ENCODE results near the gene ZBBX.

Gene ZBBX

DNA sequence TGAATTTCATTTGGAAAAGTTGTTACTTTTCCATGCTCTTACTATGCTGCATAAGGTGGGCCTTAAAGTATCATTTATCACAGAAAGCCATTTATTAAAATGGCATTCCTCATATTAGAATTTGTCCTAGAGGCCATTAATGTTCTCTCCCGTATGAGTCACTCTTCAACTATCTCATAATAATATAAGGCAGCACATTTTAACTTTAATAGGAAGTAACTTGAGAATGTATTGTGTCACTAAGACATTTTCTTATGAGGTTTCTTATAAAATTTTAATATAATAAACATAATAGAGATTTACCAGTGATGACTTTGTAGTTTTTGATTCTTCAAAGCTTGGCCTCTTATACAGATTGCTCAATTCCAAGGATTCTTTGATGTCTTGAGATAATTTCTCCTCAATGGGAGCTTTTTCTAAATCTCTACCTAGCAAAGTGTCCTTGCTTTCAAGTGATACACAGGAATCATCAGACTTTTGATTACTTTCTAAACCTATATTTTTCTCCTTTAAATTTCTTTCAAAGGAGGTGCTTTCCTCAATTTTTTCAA, 74.7 kb downstream of the ZBBX start:
- no peak for DNase-seq (ENCODE audit: low spot score)

DNA sequence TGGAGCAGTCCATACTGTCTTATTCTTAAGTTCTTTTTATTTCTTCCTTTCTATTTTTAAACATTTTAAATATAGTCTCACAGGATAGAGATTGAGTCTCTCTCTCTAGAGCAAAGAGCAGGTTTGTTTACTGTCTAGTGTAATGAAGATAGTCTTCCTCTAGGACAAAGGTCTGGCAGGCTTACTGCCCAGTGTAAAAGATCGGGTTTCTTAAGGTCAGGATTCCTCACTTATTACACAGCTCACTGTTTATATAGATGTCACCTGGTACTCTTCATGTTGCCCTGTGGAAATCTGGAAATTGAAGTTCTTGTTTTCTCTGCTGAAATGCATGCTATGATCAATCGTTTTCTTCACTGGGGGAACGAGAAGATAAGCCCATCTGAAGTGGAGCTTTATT, 76.0 kb downstream of the ZBBX start:
- no peak for DNase-seq (ENCODE audit: low spot score)

DNA sequence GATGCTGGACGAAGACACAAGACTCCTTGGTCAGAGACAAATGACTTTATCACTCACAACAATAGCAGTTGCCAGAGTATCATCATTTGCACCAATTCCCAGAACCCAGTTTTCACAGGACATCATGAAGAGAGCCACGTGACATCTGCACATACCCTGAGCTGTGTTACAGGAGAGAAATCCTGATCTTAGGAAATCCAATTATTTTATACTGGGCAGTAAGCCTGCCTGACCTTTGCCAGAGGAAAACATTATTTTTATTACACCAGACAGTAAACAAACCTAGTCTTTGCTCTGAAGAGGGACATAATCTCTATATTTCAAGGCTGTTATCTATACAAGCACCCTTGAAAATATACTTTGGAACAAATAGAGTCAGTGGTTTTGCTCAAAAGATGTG, 77.4 kb downstream of the ZBBX start:
- DNase-seq (ENCODE audit: low spot score): no peak

GRCh38 chr3:167300207-167300606, 79.9 kb downstream of the ZBBX start:
- no peak for DNase-seq (ENCODE audit: low spot score)

- no peak for DNase-seq (ENCODE audit: low spot score)
These were observed 90.7 kb downstream of the ZBBX start for GRCh38 chr3:167289435-167289834.

DNA sequence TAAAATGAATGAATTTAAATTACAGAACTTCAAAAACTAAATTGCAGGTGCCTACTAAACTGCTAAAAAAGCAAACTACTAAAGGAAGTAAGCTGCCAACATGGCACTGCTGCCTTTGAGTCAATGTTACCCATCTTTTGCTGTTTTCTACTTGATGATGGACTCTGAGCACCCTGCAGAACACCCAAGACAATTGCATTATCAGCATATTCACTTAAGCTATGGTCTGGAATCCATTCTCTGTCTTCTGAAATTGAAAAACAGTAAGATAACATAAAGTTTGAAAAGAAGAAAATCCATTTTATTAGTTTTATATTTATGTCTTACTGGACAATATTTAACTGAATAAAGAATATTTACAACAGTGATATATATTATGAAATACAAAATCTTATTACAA, 91.4 kb downstream of the ZBBX start:
- DNase-seq (ENCODE audit: low spot score): no peak

DNA sequence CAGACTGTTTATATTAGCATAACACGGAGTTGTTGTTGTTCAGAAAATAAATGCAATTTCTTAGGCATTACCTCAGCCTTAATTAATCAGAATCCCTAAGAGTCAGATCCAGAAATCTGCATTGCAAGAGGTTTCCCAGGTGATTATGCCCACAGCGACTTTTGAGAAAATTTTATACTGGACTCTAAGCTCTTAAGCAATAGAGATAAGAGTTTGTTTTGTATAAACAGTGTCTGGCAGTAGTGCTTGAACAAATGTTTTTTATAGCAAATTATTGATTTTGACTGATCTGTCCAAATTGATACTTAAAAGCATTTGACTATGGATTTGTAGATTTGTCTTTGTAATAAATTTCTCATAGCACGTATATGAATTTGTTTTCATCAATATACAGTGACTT, 92.8 kb downstream of the ZBBX start:
- DNase-seq (ENCODE audit: low spot score): no peak

DNA sequence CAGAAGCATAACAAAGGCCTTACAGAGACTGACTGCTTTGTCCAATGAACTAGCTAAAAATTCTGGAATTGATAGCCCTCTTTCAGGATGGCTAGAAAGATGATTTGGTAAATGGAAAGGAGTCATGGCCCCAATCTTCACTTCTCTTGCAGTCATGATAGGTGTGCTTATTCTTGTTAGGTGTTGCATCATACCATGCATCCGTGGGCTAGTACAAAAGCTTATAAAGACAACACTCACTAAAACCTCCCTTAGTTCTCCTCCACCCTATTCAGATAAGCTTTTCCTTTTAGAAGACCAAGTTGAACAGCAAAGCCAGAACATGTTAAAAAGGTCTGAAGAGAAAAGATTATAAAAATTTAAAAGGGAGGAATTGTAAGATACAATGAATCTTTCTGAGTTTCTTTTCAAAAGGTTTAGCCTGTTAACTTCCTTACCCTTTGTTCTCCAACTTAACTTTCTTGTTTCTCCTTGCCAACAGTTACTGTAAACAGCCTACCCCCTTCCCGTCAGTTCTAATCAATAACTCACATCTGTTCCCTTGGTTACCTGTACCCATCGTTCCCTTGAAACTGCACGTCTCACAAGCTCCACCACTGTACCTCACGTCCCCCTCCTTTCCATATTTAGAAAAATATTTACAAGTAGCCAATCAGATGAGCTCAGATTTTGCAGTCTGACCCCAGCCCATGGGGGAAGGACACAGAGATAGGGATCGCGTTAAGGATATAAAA, 105.8 kb downstream of the ZBBX start:
- no peak for DNase-seq (ENCODE audit: low spot score)

GRCh38 chr3:167253037-167253436, 127.1 kb downstream of the ZBBX start:
- no peak for DNase-seq (ENCODE audit: low spot score)

DNA sequence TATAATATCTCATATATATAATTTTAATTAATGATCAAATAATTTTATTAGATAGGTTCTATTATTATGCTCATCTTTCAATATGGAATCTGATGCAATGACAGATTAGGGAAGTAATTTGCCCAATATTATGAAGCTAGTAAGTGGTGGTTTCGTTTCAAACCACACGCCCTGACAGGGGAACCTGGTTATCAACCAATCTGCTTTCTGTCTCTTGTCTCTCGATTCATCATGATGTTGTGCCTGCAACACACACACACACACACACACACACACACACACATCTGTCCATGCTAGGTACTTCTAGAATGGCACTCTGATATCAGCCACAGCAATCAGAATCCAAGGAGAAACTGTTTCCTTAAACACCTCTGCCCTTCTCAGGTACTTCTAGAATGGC, 128.4 kb downstream of the ZBBX start:
- DNase-seq (ENCODE audit: low spot score): no peak

DNA sequence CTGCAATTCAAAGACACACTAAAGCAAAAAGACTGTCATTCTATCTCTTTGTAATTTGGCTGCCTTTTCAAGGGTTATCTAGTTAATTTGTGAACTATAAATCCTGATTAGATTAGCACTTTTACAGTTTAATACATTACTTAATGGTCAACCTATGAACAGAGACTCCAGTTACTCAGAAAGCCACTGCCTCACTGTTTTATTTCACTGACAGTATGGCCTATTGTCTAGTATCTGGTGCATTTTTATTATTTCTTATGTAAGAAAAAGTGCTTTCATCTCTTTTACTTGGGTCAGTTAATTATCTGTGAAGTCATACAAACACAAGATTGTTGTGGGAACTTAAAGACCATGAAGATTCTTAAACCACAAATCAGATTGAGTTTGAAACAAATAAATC, 133.8 kb downstream of the ZBBX start:
- no peak for DNase-seq (ENCODE audit: low spot score)

DNA sequence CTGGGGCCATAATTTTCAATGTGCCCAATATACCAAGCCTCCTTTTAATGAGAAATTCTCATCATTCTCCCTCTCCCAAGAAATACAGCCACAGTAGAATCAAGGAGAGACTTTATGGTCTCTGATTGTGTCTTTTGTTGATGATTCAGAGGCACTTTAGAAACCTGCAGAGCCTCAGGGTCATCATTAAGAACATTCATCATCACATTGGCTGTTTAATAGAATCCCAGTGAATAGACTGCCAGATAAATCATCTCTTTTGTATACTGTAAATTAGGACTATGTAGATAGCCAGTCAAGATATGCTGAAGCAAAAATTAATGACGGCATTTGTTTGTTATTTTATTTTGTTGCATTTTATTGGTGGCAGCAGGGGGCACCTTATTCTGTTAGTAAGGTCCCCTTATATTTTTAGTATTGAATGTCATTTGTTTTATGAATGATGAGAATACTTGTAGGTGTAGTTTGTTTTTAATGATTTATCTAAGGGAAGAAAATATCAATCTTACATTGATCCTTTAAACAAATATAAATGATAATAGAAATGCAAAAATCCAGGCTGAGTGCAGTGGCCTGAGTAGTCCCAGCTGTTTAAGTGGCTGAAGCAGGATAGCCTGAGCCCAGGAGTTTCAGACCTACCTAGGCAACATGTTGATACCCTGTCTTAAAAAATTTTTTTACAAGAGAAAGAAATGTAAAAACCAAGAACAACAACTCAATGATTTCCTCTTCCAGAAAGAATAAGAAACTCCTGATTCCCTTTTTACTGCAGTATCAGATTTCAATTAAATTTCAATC, 138.8 kb downstream of the ZBBX start:
- no peak for DNase-seq (ENCODE audit: low spot score)

DNA sequence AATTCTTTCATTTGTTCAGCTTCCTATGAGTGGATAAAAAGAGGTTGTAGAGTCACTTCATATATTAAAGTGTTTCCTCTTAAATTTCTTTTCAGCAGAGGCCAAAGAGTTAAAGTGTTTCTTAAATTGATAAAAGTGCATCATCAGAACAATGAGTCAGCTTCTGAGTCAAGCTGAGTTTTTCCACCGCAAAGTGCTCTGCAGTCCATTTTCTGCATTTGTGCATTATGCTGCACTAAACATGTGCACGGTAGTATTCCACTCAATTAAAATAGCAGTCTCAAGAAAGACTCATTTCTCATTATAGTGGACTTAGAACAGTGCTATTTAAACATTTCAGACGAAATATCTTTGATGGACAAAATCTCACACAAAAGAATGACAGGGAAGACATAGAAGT, 152.0 kb downstream of the ZBBX start:
- no peak for DNase-seq (ENCODE audit: low spot score)

GRCh38 chr3:167225821-167226220, 154.3 kb downstream of the ZBBX start:
- no peak for DNase-seq (ENCODE audit: low spot score)

DNA sequence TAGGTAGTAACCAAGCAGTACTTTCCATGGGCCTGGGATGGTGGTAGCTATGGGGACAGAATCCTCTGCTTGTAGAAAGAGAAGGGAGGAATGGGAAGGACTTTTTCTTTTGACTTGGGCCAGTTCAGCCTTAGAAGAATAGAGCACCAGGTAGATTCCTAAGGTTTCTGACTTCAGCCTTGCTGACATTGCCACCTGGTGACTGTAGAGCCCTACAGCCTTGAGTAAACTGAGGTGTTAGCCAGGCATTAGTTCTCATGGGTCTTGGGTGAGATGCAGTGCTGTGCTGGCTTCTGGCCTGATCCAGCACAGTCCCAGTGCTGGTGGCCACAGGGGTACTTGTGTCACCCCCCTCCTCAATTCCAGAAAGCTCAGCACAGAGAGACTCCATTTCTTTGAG, 171.1 kb downstream of the ZBBX start:
- no peak for DNase-seq (ENCODE audit: low spot score)

- no peak for DNase-seq (ENCODE audit: low spot score)
These were observed 177.0 kb downstream of the ZBBX start for GRCh38 chr3:167203062-167203461.

- no peak for DNase-seq (ENCODE audit: low spot score)
These were observed 181.0 kb downstream of the ZBBX start for GRCh38 chr3:167198949-167199600.

Data from Ammon's horn (tissue), 1 donor.